HCT116 (cell line): Measurements from ENCODE around the gene FER. TPM values are rescaled to one million over a fixed set of nuclear protein-coding genes. Genes with fewer than 3 reads are reported as not detected.

Experiments
- ATAC-seq: fragments of 200-7000 bp; cut with Tn5 transposase; 2 replicates; pipeline ENCODE4 v1.9.1; 2020; ENCODE audit warnings: mild to moderate bottlenecking, moderate library complexity
- BruUV-seq: library from RNA; stranded (reverse); fragments of 400-500 nt; replicated peaks from 2 replicates; lab custom pipeline; 2021; lab: Mats Ljungman, UMichigan
- CTCF ChIA-PET: fragments of 300-600 bp; sonication (Branson Sonifier 250); formaldehyde crosslinking; loops from one replicate; lab custom pipeline; 2021; ENCODE audit warnings: antibody characterized with exemption; lab: Charles Lee
- POLR2A ChIA-PET: fragments of 300-600, 350-600 bp; sonication (Branson Sonifier 250); formaldehyde crosslinking; loops from one replicate; lab custom pipeline; 2021; ENCODE audit warnings: antibody characterized with exemption; lab: Charles Lee
- RAD21 ChIA-PET, 2 experiments: fragments of 300-600 bp; sonication (Branson Sonifier 250); formaldehyde crosslinking; loops; one replicate each; lab custom pipeline; 2023; ENCODE audit warnings: low total read pairs in 2 of 2; ENCODE audit not compliant: uncharacterized antibody in 2 of 2, unreplicated experiment in 2 of 2, low non-redundant PET in 1 of 2; lab: Charles Lee
- DNase-seq: peaks from one replicate; pipeline ENCODE4 v3.0.0-alpha.2; 2010; ENCODE audit warnings: low read depth, low spot score
- H2AFZ ChIP-seq: fragments of 200-600 bp; shearing (Covaris generic), sonication (generic); 2 replicates; pipeline ENCODE4 v1.6.1; 2017; ENCODE audit warnings: low read depth, mixed run types, mixed read lengths, antibody characterized with exemption, low read length; ENCODE audit not compliant: poor library complexity, severe bottlenecking
- H3K27ac ChIP-seq: 2 replicates; pipeline ENCODE4 v1.5.1; 2012; ENCODE audit warnings: low read depth, low read length
- H3K27me3 ChIP-seq: fragments of 200-600 bp; sonication (generic); 2 replicates; pipeline ENCODE4 v1.6.1; 2016; ENCODE audit warnings: mixed run types, low read length, mixed read lengths; ENCODE audit not compliant: insufficient read depth
- H3K36me3 ChIP-seq, 2 experiments: fragments of 200-500 bp in 1 of 2; fragments of 200-600 bp in 1 of 2; sonication (Bioruptor generic) in 1 of 2; sonication (generic) in 1 of 2; 2 replicates each; pipeline versions ENCODE4 v1.5.1 to v1.6.1; 2014 to 2016; ENCODE audit warnings: low read length in 2 of 2, inconsistent platforms in 1 of 2, mixed read lengths in 1 of 2, mixed run types in 1 of 2; ENCODE audit not compliant: insufficient read depth in 2 of 2, control insufficient read depth in 1 of 2
- H3K4me1 ChIP-seq, 2 experiments: fragments of 200-600 bp in 1 of 2; sonication (generic) in 1 of 2; 2 replicates each; pipeline versions ENCODE4 v1.5.1 to v1.6.1; 2012 to 2017; ENCODE audit warnings: low read length in 2 of 2, inconsistent platforms in 1 of 2, mild to moderate bottlenecking in 1 of 2, mixed read lengths in 1 of 2, mixed run types in 1 of 2, moderate library complexity in 1 of 2; ENCODE audit not compliant: insufficient read depth in 2 of 2, control insufficient read depth in 1 of 2
- H3K4me2 ChIP-seq: fragments of 200-600 bp; sonication (generic); 2 replicates; pipeline ENCODE4 v1.6.1; 2017; ENCODE audit warnings: mixed run types, low read length, mixed read lengths
- H3K4me3 ChIP-seq, 2 experiments: fragments of 200-600 bp in 1 of 2; sonication (generic) in 1 of 2; replicated peaks in 1 of 2; 2 replicates each; pipeline ENCODE4 v1.5.1; 2011 to 2016; ENCODE audit warnings: low read length in 2 of 2, control low read depth in 1 of 2, low read depth in 1 of 2, mild to moderate bottlenecking in 1 of 2, mixed read lengths in 1 of 2, mixed run types in 1 of 2
- H3K79me2 ChIP-seq: fragments of 200-600 bp; sonication (generic); 2 replicates; pipeline ENCODE4 v1.6.1; 2017; ENCODE audit warnings: mild to moderate bottlenecking, mixed run types, low read length, moderate library complexity, mixed read lengths; ENCODE audit not compliant: insufficient read depth
- H3K9ac ChIP-seq: fragments of 200-600 bp; sonication (generic); 2 replicates; pipeline ENCODE4 v1.6.1; 2016; ENCODE audit warnings: low read length, mixed read lengths
- H3K9me2 ChIP-seq: fragments of 200-600 bp; sonication (generic), shearing (Covaris generic); 2 replicates; pipeline ENCODE4 v1.6.1; 2017; ENCODE audit warnings: mixed run types, mild to moderate bottlenecking, moderate library complexity; ENCODE audit not compliant: insufficient read depth
- H3K9me3 ChIP-seq, 2 experiments: fragments of 200-500 bp in 1 of 2; fragments of 200-600 bp in 1 of 2; sonication (Bioruptor generic) in 1 of 2; sonication (generic) in 1 of 2; 2 replicates each; pipeline ENCODE4 v1.6.1; 2014 to 2017; ENCODE audit warnings: low read length in 2 of 2, mixed read lengths in 2 of 2, inconsistent platforms in 1 of 2, low read depth in 1 of 2, mild to moderate bottlenecking in 1 of 2, mixed run types in 1 of 2, moderate library complexity in 1 of 2; ENCODE audit not compliant: control insufficient read depth in 1 of 2, insufficient read depth in 1 of 2
- H4K20me1 ChIP-seq: fragments of 200-600 bp; sonication (generic), shearing (Covaris generic); 2 replicates; pipeline ENCODE4 v1.6.1; 2017; ENCODE audit warnings: mixed run types, mild to moderate bottlenecking, moderate library complexity; ENCODE audit not compliant: insufficient read depth
- EZH2phosphoT487 ChIP-seq: fragments of 200-600 bp; IDR thresholded peaks from 2 replicates; pipeline ENCODE4 v1.6.1; 2018; ENCODE audit warnings: antibody characterized with exemption, borderline replicate concordance
- SRF ChIP-seq: IDR thresholded peaks from 2 replicates; pipeline ENCODE4 v1.6.1; 2012; ENCODE audit warnings: low read depth
- YY1 ChIP-seq: IDR thresholded peaks from 2 replicates; pipeline ENCODE4 v1.6.1; 2011; ENCODE audit warnings: low read length, low read depth, moderate library complexity, mild to moderate bottlenecking; ENCODE audit not compliant: insufficient replicate concordance; ENCODE audit errors: extremely low read depth
- intact Hi-C: fragments of 100-400 bp; cut with micrococcal nuclease; formaldehyde crosslinking; loops from 2 replicates; pipeline ENCODE4 v1.10.0; 2022
- total RNA-seq: library from RNA; stranded (reverse); gene quantifications from one replicate; pipeline ENCODE4 v1.2.1, GENCODE V29; 2021; ENCODE audit not compliant: unreplicated experiment
- TF ChIP-seq, protein P1 (sequence below): IDR thresholded peaks from 2 replicates; pipeline ENCODE4 v1.6.1; 2012; ENCODE audit warnings: low read depth
- TF ChIP-seq, protein P2 (sequence below): IDR thresholded peaks from 2 replicates; pipeline ENCODE4 v1.6.1; 2011; ENCODE audit warnings: mild to moderate bottlenecking, low read length, moderate library complexity; ENCODE audit not compliant: insufficient replicate concordance; ENCODE audit errors: extremely low read depth
- TF ChIP-seq, protein P3 (sequence below): IDR thresholded peaks from 2 replicates; pipeline ENCODE4 v1.6.1; 2012

The FER gene
- total RNA-seq, 1 experiment from 2014 or later: 32.0 TPM

DNA sequence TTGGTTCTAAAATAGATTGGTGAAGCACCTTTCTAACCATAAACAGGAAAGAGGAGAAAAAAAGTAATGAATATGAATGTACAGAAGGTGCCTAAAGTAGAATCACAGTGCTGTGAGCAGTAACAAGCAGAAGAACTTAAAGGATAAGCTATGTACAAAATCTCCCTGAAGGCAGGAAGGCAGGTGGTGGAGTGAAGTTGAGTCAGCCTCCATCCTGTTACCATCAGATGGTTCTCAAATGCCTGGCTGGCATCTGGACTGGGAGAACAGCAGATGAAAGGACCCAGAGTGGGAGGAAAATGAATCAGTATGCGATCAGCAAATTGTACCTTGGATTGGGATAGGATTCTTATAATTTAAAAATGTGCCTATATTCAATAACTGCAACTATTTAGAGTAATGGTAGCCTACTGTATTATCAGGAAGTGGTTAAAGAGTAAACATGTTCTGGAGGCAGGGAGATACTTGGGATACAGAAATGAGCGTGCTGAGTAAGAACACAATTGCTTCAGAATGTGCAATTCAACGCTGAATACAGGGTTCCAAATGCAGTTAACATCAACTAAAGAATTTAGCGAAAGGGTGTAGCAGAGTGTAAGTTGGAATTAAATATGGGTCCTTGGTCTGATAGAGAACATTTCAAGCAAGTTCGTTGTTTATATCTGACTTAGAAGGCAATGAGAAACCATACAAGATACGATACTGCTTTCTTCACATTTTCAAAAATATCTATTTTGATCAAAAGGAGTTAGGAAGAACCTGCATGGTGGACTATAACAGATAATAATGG lies 21.1 kb upstream of the FER start:
- no peak for ATAC-seq
- ChIA-PET RAD21 (no interaction called here), CTCF (no interaction called here), POLR2A (interaction anchor here (2.1 kb wide), 1 partner anchor 9 kb away, joined by 11 read pairs; no protein-coding TSS in a partner anchor)
- peak overlapping the region; percentile 79 for H3K4me2 ChIP-seq
- H3K27me3 ChIP-seq: no peaks in the 10 kb centered on the region
- H3K79me2 ChIP-seq: no peaks in the 10 kb centered on the region
- BruUV-seq: no TSS peak
- H3K9me2 ChIP-seq: no peaks in the 10 kb centered on the region
- intact Hi-C loops: no loop called here
- no peaks in the 10 kb centered on the region for H3K36me3 ChIP-seq
- no peaks in the 10 kb centered on the region for H3K9me3 ChIP-seq
- peak overlapping the region; percentile 82; the same call in 1 of the 2 replicates for H3K27ac ChIP-seq
- H3K4me1 ChIP-seq: peaks cover 0 to 38% of the 10 kb centered on the region in 2 experiments; a peak in 2 of 4 replicates
- H3K9ac ChIP-seq: peak overlapping the region; percentile 87; the same call in 1 of the 2 replicates
- no peak overlapping the region for H2AFZ ChIP-seq
- H3K4me3 ChIP-seq: peak overlapping the region; percentile 66 to 76
- TF ChIP-seq, protein P1, sequence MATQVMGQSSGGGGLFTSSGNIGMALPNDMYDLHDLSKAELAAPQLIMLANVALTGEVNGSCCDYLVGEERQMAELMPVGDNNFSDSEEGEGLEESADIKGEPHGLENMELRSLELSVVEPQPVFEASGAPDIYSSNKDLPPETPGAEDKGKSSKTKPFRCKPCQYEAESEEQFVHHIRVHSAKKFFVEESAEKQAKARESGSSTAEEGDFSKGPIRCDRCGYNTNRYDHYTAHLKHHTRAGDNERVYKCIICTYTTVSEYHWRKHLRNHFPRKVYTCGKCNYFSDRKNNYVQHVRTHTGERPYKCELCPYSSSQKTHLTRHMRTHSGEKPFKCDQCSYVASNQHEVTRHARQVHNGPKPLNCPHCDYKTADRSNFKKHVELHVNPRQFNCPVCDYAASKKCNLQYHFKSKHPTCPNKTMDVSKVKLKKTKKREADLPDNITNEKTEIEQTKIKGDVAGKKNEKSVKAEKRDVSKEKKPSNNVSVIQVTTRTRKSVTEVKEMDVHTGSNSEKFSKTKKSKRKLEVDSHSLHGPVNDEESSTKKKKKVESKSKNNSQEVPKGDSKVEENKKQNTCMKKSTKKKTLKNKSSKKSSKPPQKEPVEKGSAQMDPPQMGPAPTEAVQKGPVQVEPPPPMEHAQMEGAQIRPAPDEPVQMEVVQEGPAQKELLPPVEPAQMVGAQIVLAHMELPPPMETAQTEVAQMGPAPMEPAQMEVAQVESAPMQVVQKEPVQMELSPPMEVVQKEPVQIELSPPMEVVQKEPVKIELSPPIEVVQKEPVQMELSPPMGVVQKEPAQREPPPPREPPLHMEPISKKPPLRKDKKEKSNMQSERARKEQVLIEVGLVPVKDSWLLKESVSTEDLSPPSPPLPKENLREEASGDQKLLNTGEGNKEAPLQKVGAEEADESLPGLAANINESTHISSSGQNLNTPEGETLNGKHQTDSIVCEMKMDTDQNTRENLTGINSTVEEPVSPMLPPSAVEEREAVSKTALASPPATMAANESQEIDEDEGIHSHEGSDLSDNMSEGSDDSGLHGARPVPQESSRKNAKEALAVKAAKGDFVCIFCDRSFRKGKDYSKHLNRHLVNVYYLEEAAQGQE: no peak
- no peak for TF ChIP-seq EZH2phosphoT487
- TF ChIP-seq, protein P2, sequence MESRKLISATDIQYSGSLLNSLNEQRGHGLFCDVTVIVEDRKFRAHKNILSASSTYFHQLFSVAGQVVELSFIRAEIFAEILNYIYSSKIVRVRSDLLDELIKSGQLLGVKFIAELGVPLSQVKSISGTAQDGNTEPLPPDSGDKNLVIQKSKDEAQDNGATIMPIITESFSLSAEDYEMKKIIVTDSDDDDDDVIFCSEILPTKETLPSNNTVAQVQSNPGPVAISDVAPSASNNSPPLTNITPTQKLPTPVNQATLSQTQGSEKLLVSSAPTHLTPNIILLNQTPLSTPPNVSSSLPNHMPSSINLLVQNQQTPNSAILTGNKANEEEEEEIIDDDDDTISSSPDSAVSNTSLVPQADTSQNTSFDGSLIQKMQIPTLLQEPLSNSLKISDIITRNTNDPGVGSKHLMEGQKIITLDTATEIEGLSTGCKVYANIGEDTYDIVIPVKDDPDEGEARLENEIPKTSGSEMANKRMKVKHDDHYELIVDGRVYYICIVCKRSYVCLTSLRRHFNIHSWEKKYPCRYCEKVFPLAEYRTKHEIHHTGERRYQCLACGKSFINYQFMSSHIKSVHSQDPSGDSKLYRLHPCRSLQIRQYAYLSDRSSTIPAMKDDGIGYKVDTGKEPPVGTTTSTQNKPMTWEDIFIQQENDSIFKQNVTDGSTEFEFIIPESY: no peak
- TF ChIP-seq, protein P3, sequence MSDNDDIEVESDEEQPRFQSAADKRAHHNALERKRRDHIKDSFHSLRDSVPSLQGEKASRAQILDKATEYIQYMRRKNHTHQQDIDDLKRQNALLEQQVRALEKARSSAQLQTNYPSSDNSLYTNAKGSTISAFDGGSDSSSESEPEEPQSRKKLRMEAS: no peak; the same call in 1 of the 2 replicates
- no peak for TF ChIP-seq YY1
- no peak for TF ChIP-seq SRF
- H4K20me1 ChIP-seq: no peaks in the 10 kb centered on the region
- no peak for DNase-seq
